ENCODE results near the gene ISYNA1. TPM values are rescaled to one million over a fixed set of nuclear protein-coding genes. Genes with fewer than 3 reads are reported as not detected.

ISYNA1 gene
- total and polyA plus RNA-seq, 12 donors, result 3.2 to 313 (median 78.7) TPM

- Histone ChIP-seq H3K4me3 (no peak overlapping the region), H3K27ac (no peak overlapping the region), H3K27me3 (no peaks in the 10 kb centered on the region), H3K36me3 (replicated peaks in 1 of 2) (peaks cover 0 to 58% of the 10 kb centered on the region in 2 donors), H3K4me1 (replicated peaks in 1 of 2) (peaks cover 4 to 14% of the 10 kb centered on the region in 2 donors), H3K9me3 (replicated peaks in 1 of 3) (no peaks in the 10 kb centered on the region)
- intact Hi-C loops (cut with DNase I), result loop anchor here (10.0 kb wide), 2 partner anchors 142 to 402 kb away; no protein-coding TSS in a partner anchor
- no peak for TF ChIP-seq CTCF (IDR thresholded peaks at IDR 0.05)
- no peak for TF ChIP-seq POLR2A (IDR thresholded peaks at IDR 0.05)
- DNase-seq, result no peak
- 67 to 76% (median 74%) methylated on average over 1 to 3 of the region's 3 CpGs for whole genome bisulfite sequencing, 4 donors
Observed at GRCh38 chr19:18452386-18452785, 14.5 kb upstream of the ISYNA1 start.

- peaks cover 0 to 4% of the 10 kb centered on the region in 2 donors for H3K4me1 ChIP-seq (replicated peaks in 1 of 2)
- H3K27me3 ChIP-seq, result no peaks in the 10 kb centered on the region
Observed at GRCh38 chr19:18450931-18451836, 13.3 kb upstream of the ISYNA1 start.

DNA sequence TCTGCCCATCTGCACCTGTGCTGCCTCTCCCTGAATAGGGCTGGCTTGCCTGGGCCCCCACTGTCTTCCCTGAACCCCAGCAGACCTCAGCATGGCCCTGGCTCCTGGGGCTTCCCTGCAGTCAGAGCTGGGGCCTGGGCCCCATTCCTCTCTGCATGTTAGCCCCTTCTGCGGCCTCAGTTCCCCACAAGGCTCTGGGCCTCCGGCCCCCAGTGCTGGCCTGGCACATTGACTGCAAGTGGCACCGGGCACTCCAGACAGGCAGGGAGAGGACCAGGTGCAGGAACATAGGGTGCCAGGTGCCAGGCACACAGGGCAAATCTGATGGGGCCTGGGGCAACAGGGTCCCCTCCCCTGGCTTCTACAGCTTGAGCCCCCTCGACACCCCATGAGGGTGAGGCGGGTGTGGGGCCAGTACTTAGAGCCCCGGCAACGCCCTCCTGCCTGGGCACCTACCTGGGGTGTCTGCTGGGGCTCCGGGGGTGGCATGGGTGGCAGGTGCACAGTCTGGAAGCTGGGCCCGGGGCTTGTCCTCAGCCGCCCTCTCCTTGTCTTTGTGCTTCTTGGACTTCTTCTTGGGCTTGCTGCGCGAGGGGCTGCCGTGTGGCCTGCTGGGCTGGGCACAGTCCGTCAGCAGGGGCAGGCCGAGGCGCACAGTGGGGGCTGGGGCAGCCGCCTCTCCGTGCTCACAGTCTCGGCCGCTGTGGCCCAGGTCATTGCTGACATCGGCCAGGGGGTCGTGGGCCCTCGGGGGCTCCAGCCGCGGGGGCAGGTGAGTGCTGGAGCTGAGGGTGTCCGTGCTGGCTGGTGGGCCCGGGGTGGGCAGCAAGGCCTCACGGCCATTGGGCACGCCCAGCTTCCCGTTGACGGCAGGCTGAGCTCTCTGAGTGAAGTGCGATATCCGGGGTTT lies 12.3 kb upstream of the ISYNA1 start:
- no peak for DNase-seq
- no peaks in the 10 kb centered on the region for H3K27me3 ChIP-seq
- peaks cover 0 to 57% of the 10 kb centered on the region in 2 donors for H3K36me3 ChIP-seq (replicated peaks in 1 of 2)
- no peak overlapping the region for H3K27ac ChIP-seq
- 44 to 73% (median 67%) methylated on average over 16 to 33 of the region's 33 CpGs for WGBS, 4 donors
- TF ChIP-seq CTCF (IDR thresholded peaks at IDR 0.05) (peak in 1 of 6 experiments; percentile 2), POLR2A (IDR thresholded peaks at IDR 0.05) (no peak)
- intact Hi-C loops (cut with DNase I), result loop anchor here (10.0 kb wide), 2 partner anchors 145 to 405 kb away; no protein-coding TSS in a partner anchor
- H3K4me1 ChIP-seq (replicated peaks in 1 of 2), result peaks cover 0 to 4% of the 10 kb centered on the region in 2 donors
- H3K4me3 ChIP-seq, result no peak overlapping the region
- H3K9me3 ChIP-seq (replicated peaks in 1 of 3), result no peaks in the 10 kb centered on the region

More at GRCh38 chr19:18450931-18451836, 13.3 kb upstream of the ISYNA1 start:
- H3K27ac ChIP-seq, result peak overlapping the region in 1 of 5 donors; percentile 53
- peaks cover 0 to 58% of the 10 kb centered on the region in 2 donors for H3K36me3 ChIP-seq (replicated peaks in 1 of 2)
- no peak overlapping the region for H3K4me3 ChIP-seq
- intact Hi-C loops (cut with DNase I), result loop anchor here (10.0 kb wide), 2 partner anchors 144 to 404 kb away; no protein-coding TSS in a partner anchor
- H3K9me3 ChIP-seq (replicated peaks in 1 of 3), result no peaks in the 10 kb centered on the region
- 7 to 57% (median 44%) methylated on average over 9 to 26 of the region's 26 CpGs for WGBS, 4 donors
- TF ChIP-seq POLR2A (IDR thresholded peaks at IDR 0.05) (no peak), CTCF (IDR thresholded peaks at IDR 0.05) (peak; percentile 90 to 99 (median 97))
- peak; percentile 77 to 95 (median 88) for DNase-seq

All from adrenal gland (tissue), 12 donors.